Activated CD4-positive, CD25-positive, alpha-beta regulatory T cell treated with anti-CD3 and anti-CD28 coated beads, Interleukin-2, amount 50 U/mL, for 24 hours (primary cell): ENCODE results near the gene SRP14.
A peak's percentile ranks its signal among the peaks of the same experiment; 100 is the strongest.
"Not testable (repeated sequence)": the region's sequence is repeated elsewhere in the genome, so short reads cannot be mapped to it uniquely, and the experiment has no call there.

ENCODE experiments used
- ATAC-seq, 2 donors: fragments of 150-1000 bp; cut with Tn5 transposase; one replicate each; pipeline ENCODE4 v1.10.0; 2021; ENCODE audit warnings: mild to moderate bottlenecking in 1 of 2, moderate library complexity in 1 of 2

SRP14 gene

GRCh38 chr15:40038638-40039543 is at the start of gene SRP14:
Gene SRP14 (minus strand): TSS chr15:40039181. CDS start chr15:40039116, 65 bp downstream.
- peak; percentile 93 to 95 for ATAC-seq

GRCh38 chr15:40087991-40088928 is 49.3 kb upstream of the SRP14 start:
- no peak for ATAC-seq

- ATAC-seq: no peak
Measured at GRCh38 chr15:40087068-40087810, 48.3 kb upstream of the SRP14 start.

- ATAC-seq: no peak
Measured at GRCh38 chr15:40085266-40085665, 46.3 kb upstream of the SRP14 start.

GRCh38 chr15:40084650-40085049 is 45.7 kb upstream of the SRP14 start:
- ATAC-seq: no peak

GRCh38 chr15:40082195-40082883 is 43.4 kb upstream of the SRP14 start:
- ATAC-seq: no peak

GRCh38 chr15:40081691-40082194 is 42.8 kb upstream of the SRP14 start:
- ATAC-seq: no peak

- ATAC-seq: no peak
Measured at GRCh38 chr15:40080847-40081246, 41.9 kb upstream of the SRP14 start.

GRCh38 chr15:40080104-40080503 is 41.1 kb upstream of the SRP14 start:
- no peak for ATAC-seq

GRCh38 chr15:40079456-40079855 is 40.5 kb upstream of the SRP14 start:
- no peak for ATAC-seq

- no peak for ATAC-seq
Measured at GRCh38 chr15:40075298-40076044, 36.5 kb upstream of the SRP14 start.

- ATAC-seq: not testable (repeated sequence)
Measured at GRCh38 chr15:40074656-40075055, 35.7 kb upstream of the SRP14 start.

GRCh38 chr15:40073716-40074490 is 34.9 kb upstream of the SRP14 start:
- ATAC-seq: not testable (repeated sequence)

GRCh38 chr15:40072216-40072990 is 33.4 kb upstream of the SRP14 start:
- ATAC-seq: no peak

- ATAC-seq: no peak
Measured at GRCh38 chr15:40070608-40071218, 31.7 kb upstream of the SRP14 start.

- no peak for ATAC-seq
Measured at GRCh38 chr15:40070166-40070557, 31.2 kb upstream of the SRP14 start.

GRCh38 chr15:40069178-40070165 is 30.5 kb upstream of the SRP14 start:
- ATAC-seq: no peak
